ENCODE measurements around the gene SERPINB8. TPM values are rescaled to one million over a fixed set of nuclear protein-coding genes. Genes with fewer than 3 reads are reported as not detected.

SERPINB8 gene
- total and polyA plus RNA-seq, 5 experiments from 2014 or later, result 11.2 to 20.1 (median 14.3) TPM

DNA sequence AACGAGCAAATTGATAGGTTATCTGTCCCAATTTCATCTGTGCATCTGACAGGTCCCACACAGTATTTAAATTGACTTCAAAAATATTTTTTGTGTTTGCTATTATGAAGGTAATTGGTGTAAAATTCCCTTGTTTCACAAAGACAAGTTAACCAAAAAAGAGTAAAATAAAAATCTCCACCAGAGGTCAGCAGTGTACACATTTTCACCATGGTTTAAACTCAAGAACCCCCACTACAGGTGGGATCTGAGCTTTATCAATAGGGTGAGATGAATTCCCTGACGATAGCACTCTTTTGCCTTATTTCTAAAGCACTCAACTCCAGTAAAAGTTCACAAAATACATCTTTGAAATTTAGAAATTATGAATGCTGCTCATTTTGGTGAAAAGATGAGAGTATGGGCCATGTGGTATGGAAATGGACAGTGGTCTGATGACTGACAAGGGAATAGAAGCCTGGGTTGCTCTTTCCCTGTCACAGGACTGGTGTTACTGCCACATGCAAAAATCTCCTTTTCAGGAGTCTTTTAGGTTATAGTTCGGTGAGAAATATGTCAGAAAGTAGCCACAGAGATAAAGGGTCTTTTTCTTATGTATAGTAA, 68.0 kb downstream of the SERPINB8 start:
- peak in 3 of 10 donors; percentile 5 to 30 (median 16) for DNase-seq
- POLR2A ChIA-PET, result no interaction called here
- Mint-ChIP-seq H3K9me3 (no peaks in the 10 kb centered on the region), H3K4me1 (no peaks in the 10 kb centered on the region), H3K27me3 (peaks cover 0 to 23% (median 10%) of the 10 kb centered on the region in 5 donors), H3K4me3 (no peak overlapping the region), H3K36me3 (no peaks in the 10 kb centered on the region), H3K27ac (no peak overlapping the region)
- ATAC-seq, result peak in 1 of 2 donors; percentile 46

Other genes starting within 250 kb of the SERPINB8 start
- not detected for gene SERPINB7, start 194.7 kb upstream of the SERPINB8 start, total RNA-seq
- gene SERPINB7, start 194.7 kb upstream of the SERPINB8 start, polyA plus RNA-seq, result not detected
- 1 to 10 TPM; 1.5 to 1.9 TPM for gene SERPINB2, start 82.4 kb upstream of the SERPINB8 start, total RNA-seq
- under 1 TPM in 1 of 3 donors, not detected in 2; 0.09 TPM for gene SERPINB2, start 82.4 kb upstream of the SERPINB8 start, polyA plus RNA-seq
- not detected for gene SERPINB10, start 62.1 kb upstream of the SERPINB8 start, total RNA-seq
- not detected for gene SERPINB10, start 62.1 kb upstream of the SERPINB8 start, polyA plus RNA-seq
- gene HMSD, start 20.8 kb upstream of the SERPINB8 start, total RNA-seq, result not detected
- gene HMSD, start 20.8 kb upstream of the SERPINB8 start, polyA plus RNA-seq, result not detected
- gene LINC00305, start 179.0 kb downstream of the SERPINB8 start, total RNA-seq, result not detected
- not detected for gene LINC00305, start 179.0 kb downstream of the SERPINB8 start, polyA plus RNA-seq